Upper lobe of left lung (tissue), 4 donors: ENCODE results near the gene SSTR3.

Experiments
- CTCF ChIP-seq, 6 experiments: fragments of 450-650 bp in 4 of 6; fragments of 200-600 bp in 2 of 6; sonication (generic) in 2 of 6; IDR thresholded peaks; one replicate each; pipeline ENCODE4 v1.5.1; 2016 to 2019; ENCODE audit warnings: antibody characterized with exemption in 6 of 6
- EP300 ChIP-seq, 4 donors: sonication (generic); formaldehyde crosslinking; IDR thresholded peaks; one replicate each; pipeline ENCODE4 v1.5.1; 2017; ENCODE audit warnings: antibody characterized with exemption in 4 of 4, control low read depth in 2 of 4
- POLR2A ChIP-seq, 4 donors: fragments of 450-650 bp; IDR thresholded peaks; one replicate each; pipeline ENCODE4 v1.5.1; 2016 to 2017; ENCODE audit warnings: antibody characterized with exemption in 4 of 4, mild to moderate bottlenecking in 2 of 4
- POLR2AphosphoS5 ChIP-seq, 2 donors: sonication (generic); formaldehyde crosslinking; IDR thresholded peaks; one replicate each; pipeline ENCODE4 v1.5.1; 2017; ENCODE audit warnings: antibody characterized with exemption in 2 of 2

- TF ChIP-seq CTCF (IDR thresholded peaks at IDR 0.05) = peak in 3 of 6 experiments; percentile 4 to 33 (median 22)
- TF ChIP-seq EP300 (IDR thresholded peaks at IDR 0.05) = no peak
- peak in 1 of 4 donors; percentile 21 for TF ChIP-seq POLR2A (IDR thresholded peaks at IDR 0.05)
- peak; percentile 49 to 59 for TF ChIP-seq POLR2AphosphoS5 (IDR thresholded peaks at IDR 0.05)
These were observed 35.7 kb downstream of the SSTR3 start for GRCh38 chr22:37176464-37177061.
